ENCODE measurements around the gene EVC.

EVC gene
- total RNA-seq, result 5.2 to 8.6 reads per million in 2 experiments

DNA sequence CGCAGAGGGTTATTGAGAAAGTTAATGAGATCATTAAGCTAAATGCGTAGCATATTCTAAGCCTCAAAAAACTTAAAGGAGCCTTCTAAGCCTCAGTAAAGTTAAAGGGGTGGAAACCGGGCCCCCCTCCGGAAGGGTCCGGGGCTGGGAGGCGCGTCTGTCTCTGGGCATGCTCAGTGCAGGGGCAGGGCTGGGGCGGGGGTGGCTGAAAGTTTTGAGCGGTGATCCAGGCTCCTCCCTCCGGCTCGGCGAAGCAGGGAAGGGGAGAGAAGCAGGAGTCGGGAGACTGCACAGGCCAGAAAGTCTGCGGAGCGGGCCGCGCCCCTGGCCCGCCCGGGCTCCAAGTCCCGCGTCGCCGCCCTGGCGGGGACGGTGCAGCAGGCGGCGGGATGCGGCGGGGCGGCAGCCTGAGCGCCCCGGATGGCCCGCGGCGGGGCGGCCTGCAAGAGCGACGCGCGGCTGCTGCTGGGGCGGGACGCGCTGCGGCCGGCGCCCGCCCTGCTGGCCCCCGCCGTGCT is at the start of gene EVC:
Gene EVC (plus strand): TSS at position 241 of the 518 bp plus-strand sequence. CDS start 180 bp downstream, at position 421.
- DNase-seq (ENCODE audit: low read depth), result no peak

DNA sequence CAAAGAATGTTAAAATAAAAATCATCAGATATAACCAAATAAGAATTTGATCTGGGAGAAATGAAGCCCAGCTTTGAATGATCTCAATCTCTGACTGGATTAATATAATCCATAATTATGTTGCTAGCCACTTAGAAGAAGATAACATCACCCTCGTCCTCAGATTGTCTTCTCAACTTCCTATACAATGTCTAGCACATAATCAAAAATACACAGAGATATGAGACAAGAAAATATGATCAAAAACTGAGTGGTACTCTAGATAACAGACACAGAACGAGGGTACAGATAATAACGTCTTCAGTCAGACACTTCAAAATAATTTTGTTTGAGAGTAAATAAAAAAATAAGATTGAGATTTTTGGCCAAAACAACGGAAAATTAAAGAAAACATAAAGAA is 49.8 kb upstream of the EVC start:
- DNase-seq (ENCODE audit: low read depth), result no peak

DNA sequence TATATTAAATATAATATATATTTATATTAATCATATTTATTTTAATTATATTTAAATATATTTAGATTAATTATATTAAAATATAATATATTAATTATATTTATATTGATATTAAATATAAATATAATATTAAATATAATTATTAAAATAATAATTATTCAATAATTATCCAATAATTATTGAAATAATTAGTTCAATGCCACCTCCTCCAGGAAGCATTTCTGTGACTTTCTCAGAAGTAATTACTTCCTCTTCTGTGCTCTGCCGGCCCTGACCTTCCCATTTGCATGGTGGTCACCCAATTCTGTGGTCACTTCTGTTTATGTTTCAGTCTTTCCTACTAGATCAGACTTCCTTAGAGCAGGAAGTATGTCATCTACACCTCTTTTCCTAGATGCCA is 48.4 kb upstream of the EVC start:
- no peak for DNase-seq (ENCODE audit: low read depth)

DNA sequence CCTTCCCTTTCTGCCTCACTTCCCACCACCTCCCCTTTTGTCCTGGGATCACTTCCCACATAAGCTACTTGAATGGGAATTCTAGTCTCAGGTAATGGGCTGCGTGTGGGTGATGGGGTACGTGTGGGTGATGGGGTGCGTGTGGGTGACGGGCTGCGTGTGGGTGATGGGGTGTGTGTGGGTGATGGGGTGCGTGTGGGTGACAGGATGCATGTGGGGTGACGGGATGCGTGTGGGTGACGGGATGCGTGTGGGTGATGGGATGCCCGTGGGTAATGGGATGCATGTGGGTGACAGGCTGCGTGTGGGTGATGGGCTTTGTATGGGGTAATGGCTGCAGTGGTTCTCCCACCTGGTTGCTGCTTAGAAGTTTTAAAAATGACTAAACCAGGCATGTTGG is 46.2 kb upstream of the EVC start:
- no peak for DNase-seq (ENCODE audit: low read depth)

DNA sequence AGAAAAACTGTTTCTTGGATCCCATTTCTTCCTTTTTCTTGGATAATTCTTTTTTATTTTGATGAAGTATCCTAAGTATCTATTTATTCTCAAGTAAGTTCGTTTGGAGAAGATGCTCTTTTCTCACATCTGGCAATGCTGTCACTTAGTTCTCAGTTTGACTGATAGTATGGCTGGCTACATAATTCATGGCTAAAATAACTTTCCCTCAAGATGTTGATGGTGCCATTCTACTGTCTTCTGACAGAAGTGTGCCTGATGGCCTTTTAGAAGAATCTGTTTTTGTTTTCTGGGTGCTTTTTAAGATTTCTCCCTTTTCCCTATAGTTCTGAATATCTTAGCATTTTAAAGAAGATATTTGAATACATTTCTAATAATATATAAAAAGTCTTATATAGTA is 44.3 kb upstream of the EVC start:
- no peak for DNase-seq (ENCODE audit: low read depth)

DNA sequence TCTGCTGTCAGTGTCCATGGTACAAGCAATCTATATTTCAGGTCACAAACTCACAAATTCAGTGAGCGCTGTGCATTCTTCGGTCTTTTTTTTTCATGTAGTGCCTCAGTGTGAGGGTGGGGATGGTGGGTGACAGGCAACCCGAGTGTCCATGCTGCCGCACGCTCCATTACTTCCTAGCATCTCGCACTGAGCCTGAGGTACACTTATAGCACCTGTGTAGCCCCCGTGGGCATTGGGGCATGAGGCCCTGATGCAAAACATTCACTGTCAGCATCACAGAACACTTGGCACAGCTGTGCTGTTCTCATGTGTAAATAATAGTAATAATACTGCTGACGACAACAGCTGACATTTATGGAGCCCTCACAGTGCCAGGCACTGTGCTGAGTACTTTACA is 34.2 kb upstream of the EVC start:
- DNase-seq (ENCODE audit: low read depth), result no peak

DNA sequence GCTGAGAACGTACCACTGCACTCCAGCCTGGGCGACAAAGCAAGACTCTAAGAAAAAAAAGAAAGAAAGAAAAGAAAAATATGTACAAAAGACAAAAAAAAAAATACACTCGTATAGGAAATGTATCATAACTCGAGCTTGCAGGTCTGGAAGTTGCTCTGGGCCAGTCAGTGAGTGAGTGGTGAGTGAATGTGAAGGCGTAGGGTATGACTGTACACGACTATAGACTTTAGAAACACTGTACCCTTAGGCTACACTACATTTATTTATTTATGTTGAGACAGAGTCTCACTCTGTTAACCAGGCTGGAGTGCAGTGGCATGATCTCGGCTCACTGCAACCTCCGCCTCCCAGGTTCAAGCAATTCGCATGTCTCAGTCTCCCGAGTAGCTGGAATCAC is 32.0 kb upstream of the EVC start:
- DNase-seq (ENCODE audit: low read depth), result no peak

DNA sequence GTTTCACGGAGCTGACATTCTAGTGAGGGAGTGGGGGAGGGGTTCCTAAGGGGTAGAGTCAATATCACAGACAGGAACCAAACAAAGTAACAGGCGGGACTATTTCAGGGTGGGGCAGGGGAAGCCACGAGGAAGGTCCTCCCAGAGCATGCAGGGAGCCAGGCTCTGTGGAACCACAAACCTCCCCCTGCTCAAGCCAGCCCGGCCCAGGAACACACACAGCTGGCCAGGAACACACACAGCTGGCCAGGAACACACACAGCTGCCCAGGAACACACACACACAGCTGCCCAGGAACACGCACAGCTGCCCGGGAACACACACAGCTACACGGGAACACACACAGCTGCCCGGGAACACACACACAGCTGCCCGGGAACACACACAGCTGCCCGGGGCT is 27.4 kb upstream of the EVC start:
- no peak for DNase-seq (ENCODE audit: low read depth)

DNA sequence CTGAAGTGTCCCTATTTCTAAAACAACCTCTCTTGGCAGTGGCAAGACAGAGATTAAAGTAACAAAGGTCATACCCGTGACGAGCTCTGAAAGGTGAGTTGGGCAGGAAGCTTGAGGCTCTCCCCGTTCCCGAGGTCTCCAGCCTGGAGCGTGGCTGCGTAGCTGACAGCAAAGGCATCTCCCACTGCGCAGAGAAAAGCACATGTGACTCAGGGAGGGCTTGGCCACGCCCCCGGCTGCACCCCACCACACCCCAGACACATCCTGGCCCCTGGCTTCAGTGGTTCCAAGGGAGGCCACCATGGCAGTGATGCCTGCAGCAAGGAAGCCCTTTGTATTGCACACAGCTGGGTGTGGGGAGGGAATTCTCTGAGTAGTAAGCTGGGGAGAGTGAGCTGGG is 25.7 kb upstream of the EVC start:
- DNase-seq (ENCODE audit: low read depth), result no peak

DNA sequence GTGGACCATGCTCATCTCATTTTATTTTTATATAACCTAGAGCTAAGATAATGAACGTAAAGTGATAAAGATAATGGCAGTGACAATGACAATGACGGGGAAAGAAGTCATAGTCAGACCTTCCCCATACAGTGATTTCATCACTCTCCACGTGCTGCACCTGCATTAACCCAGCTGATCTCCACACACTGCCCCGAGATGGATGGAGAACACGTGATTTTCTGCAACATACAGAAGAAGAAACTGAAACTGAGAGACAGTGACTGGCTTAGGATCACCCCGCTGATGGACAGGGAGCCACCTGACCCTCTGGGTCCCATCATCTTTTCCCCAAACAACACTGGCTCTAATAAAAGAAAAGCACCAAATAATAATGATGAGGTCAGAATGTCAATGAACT is 24.7 kb upstream of the EVC start:
- no peak for DNase-seq (ENCODE audit: low read depth)

DNA sequence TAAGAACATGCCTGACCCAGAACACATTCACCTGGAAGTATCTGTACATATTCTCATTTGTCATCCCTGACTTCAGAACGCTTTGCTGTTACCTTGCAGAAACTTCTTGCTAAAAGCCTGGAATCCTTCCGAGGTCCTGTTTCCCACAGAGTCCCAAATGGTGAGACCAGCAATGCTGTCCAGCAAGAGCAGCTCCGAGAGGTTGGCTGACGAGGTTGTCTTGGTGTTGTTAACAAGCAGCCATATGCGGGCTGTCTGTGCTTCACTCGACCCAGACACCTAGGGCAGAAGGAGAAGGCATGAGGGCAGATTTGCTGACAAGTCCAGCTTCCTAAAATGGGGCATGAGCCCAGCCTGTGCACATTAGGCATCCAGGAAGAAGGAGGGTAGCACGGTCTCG is 21.9 kb upstream of the EVC start:
- no peak for DNase-seq (ENCODE audit: low read depth)

DNA sequence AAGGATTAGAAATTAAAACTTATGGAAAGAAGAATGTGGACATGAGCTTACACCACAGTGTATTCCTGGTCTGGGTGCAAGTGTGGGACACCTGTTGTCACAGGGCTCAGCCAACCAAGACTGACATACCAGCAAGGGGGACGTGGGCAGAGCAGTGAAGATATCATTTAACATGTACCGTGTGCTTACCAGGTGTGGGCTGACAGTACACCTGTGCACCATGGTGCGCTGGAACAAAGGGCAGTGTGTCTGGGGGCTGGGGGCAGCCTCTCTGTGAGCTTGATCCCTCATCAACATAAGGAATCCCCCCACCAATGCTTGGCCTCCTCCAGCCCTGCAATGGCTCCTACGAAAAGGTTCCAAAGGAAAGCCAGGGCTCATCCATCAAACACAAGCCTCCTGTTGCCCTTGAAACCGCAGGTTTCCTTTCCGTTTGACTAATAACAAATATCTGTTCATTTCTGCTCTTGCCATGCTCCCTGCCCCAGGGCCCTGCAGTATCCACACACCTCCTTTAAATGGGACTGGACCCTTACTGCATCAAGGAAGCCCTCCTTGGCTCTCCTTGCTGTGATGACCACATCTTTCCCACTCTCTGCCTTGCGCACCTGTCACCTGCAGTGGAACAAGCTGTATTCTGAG is 19.4 kb upstream of the EVC start:
- no peak for DNase-seq (ENCODE audit: low read depth)

DNA sequence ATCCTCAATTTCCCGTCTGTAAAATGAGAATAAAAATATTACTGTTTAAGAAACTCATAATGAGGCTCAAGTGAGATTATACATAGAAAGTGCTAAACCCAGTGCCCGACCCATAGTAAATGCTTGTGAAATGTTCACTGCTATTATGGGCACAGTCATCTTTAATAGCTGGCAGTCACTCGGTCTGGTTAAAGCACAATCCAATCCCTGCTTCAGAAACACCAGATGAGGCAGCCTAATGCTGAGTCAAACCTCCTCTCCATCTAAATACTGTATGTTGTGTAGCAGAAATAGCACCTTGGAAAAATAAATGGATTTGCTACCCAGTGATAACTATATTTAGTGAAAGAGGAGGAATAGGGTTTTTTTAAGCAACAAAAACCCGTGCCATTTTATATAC is 17.1 kb upstream of the EVC start:
- no peak for DNase-seq (ENCODE audit: low read depth)

DNA sequence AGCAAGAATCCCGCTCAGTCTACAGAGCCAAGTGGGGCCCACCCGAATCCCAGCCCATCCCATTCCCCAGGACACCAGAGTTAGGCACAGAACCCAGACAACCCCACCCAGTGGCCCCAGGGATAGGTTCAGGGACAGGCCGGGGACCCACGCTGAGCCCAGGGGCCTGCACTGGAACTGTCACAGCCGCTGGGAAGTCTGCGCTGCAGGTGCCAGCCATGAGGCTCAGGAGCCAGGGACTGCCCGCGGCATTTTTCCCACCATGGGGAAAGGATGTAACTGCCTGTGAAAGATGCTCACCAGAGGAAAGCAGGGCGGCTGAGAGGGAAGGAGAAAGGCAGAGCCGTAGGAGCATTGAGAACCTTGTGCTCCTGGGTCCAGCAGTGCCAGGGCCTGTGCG is 14.7 kb upstream of the EVC start:
- no peak for DNase-seq (ENCODE audit: low read depth)

DNA sequence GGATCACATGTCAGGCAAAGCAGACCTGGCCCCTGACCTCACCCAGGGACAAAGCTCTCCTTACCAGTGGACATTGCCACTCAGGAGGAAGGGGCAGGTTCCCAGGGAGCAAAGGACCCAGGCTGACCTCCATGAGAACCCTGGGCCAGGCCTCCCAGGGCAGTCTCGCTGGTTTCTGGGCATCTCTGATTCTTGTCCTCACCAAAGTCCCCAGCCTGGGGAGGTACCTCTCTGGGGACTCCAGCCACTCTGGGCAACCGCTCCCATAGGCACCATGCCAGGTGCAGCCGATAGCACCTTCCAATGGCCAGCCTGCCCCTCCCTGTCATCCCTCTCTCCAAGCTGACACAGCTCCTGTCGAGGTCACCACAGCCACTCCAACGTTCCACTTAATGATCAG is 10.5 kb upstream of the EVC start:
- no peak for DNase-seq (ENCODE audit: low read depth)

DNA sequence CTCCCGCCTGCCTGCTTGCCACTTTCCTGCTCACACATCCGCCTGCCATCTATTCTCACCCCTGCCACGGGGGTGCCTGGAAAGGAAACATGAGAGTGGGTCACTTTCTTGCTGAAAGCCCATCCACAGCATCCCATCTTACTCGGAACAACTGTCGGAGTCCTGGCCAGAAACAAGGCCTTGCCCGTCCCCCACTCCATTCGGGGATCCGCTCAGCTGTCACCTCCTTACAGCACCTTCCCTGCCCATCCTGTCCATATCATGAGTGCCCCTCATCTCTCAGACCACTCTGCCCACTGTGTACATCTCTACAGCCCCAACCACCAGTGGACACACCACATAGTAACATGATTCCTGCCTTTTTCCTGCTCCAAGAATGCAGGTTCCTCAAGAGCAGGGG is 9.0 kb upstream of the EVC start:
- no peak for DNase-seq (ENCODE audit: low read depth)

DNA sequence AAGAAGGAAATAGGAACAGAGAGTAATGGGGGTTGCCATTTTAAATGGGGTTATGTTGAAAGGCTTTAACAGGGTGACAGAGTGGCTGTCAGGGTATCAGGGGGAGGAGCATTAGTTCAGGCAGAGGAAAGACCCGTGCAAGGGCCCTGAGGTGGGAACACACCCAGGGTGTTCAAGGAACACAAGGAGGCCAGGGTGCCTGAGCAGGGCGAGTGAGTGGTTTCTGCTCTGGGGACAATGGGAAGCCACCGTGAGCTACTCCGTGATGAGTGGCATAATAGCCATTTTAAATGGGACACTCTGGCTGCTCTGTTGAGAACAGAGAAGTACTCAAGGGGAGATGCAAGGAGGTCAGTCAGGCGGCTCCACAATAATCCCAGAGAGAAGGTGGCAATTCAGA is 7.2 kb upstream of the EVC start:
- no peak for DNase-seq (ENCODE audit: low read depth)

DNA sequence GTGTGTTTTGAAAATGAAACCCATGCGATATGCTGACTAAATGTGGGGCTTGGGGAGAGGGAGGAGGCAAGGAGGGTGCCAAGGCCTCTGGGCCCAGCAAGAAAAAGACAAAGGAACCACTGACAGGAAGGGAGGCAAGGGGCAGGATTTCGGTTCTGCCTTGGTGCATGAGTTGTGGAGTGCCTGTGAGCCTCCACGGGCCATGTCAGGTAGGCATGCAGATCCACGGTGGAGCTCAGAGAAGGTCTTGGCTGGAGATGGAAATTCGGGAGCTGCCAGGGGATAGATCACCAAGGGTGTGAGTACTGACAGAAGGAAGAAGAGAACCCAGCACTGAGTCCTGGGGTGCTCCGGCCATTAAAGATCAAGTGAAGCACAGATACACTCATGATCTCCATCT is 6.7 kb upstream of the EVC start:
- no peak for DNase-seq (ENCODE audit: low read depth)

DNA sequence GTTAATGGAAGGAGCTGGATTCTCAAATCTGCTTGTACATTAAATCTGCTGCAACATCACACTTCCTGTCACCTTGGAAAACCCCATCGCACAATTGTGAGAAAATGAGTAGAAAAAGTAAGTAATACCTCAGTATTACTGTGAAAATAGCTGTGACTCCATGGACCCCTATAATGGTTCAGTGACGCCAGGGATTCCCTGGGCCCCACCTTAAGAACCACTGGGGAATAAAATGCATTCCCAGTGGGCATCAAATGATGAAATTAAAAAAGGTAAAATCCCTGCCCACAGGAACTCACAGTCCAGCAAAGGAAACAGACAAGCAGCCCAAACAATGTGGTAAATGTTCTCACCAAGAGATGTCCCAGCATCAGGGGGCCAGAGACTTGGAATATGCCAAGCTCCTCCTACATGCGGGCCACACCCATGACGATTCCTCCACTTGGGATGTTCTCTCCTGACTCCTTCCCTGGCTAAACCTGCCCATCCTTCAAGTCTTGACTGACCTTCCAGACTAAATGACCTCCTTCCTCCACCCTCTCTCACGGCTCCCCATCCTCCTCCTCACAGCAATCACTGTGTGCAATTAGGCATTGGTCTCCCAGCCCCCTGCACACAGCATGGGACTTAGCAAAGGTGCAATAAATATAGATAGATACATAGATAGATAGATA is 5.2 kb upstream of the EVC start:
- DNase-seq (ENCODE audit: low read depth), result no peak

DNA sequence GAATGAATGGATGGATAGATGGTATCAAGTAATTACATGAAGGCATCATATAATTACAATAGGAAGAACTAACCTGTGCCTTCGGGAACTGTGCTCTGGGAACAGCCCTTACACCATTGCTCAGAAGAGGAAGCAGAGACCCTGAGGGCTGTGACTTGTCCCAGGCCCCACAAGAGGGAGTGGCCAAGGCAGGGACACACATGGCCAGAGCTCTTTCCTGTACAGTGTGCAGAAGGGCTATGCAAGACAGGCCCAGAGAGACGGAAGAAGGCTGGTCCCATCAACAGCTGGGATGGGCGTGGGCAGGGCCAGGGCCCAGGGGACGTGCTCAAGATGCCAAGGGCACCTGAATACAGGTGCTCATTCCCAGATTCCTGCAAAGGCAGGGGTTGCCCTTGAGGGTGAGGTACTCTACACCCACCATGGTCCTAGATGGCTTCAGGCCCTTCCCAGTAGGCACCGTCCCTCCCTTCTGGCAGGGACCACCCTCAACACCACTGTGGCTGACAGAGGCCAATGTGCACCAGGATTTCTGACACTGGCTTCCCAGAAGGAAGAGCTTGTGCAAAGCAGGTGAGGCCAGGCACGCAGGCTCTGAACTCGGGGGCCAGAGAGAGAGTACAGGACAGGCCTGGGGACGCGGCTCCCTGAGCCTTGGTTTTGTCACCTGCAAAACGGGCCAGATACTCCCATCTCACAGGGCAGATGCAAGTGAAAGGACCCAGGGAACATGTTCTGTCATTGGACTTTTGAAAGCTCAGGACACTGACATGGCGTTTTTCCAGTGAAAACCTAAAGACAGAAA is 4.3 kb upstream of the EVC start:
- no peak for DNase-seq (ENCODE audit: low read depth)

DNA sequence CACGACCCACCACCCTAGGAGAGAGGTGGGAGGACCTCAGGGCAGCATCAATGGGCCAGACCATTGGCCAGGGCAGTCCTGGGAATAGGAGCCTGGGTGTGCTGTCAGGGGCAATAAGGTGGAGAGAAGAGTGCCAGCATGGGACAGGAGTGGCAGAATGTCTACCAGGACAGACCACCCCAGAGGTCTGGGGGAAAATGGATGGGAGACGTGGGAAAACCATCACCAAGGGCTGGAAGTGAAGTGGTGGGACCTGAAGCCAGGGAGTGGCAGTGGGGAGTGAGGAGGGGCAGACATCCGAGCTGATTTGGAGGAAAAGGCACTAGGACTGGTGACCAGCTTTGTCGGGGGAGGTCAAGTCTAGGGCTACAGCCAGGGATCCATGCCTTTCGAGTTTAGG is 3.6 kb upstream of the EVC start:
- DNase-seq (ENCODE audit: low read depth), result no peak

DNA sequence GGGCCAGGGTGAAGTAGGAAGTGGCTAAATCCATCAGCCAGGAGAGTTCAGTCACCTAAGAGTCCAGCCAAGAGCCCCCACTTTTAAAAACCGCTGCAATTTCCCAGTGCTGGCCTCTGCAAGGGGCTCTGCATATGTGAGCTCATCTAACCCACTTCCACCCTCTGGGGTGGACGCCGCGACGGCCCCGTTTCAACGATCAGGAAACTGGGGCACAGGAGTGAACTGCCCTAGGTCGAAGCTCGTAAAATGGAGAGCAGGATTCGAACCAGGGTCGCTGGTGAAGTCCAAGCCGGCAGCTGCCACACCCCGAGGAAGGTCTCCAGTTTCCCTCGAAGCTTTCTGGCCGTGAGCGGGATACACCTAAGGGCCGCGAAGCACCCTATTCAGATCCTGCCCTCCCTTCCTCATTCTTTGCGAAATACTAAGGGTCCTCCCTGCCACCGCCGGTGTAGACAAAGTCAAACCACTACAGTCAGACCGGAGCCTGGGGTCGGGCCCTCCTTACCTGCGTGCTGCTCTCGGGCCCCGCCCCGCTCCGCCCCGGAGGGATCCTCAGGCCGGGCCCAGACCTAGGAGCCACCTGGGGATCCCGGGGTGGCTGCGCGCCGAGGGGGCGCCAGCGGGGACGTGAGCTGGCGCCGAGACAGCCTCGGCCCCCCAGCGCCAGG is 3.1 kb upstream of the EVC start:
- no peak for DNase-seq (ENCODE audit: low read depth)

Measured in T follicular helper cell (primary cell).